Adrenal gland (tissue), 12 donors: ENCODE results near the gene TRAFD1. TPM values are rescaled to one million over a fixed set of nuclear protein-coding genes. Genes with fewer than 3 reads are reported as not detected.
A peak's percentile ranks its signal among the peaks of the same experiment; 100 is the strongest.
"Not testable (repeated sequence)": the region's sequence is repeated elsewhere in the genome, so short reads cannot be mapped to it uniquely, and the experiment has no call there.

Source experiments
- DNase-seq, 7 donors: peaks; one replicate each; pipeline ENCODE4 v3.0.0-alpha.2; 2019 to 2020
- H3K27ac ChIP-seq, 5 donors: fragments of 200-600 bp; sonication (generic) in 4 of 5; 1 replicate in 3 of 5; 2 replicates in 2 of 5; pipeline versions ENCODE4 v1.5.1 to v1.8.0; 2016 to 2020; ENCODE audit warnings: mild to moderate bottlenecking in 1 of 5
- H3K27me3 ChIP-seq: fragments of 200-600 bp; 2 replicates; pipeline ENCODE4 v1.8.0; 2021
- H3K36me3 ChIP-seq, 2 donors: fragments of 200-600 bp; replicated peaks in 1 of 2; 1 replicate in 1 of 2; 2 replicates in 1 of 2; pipeline versions ENCODE4 v1.5.1 to v1.8.0; 2018 to 2022
- H3K4me1 ChIP-seq, 2 donors: fragments of 200-600 bp; replicated peaks in 1 of 2; 1 replicate in 1 of 2; 2 replicates in 1 of 2; pipeline versions ENCODE4 v1.5.1 to v1.8.0; 2018 to 2021
- H3K4me3 ChIP-seq, 4 donors: fragments of 200-600 bp; sonication (generic) in 3 of 4; one replicate each; pipeline ENCODE4 v1.5.1; 2016 to 2018
- H3K9me3 ChIP-seq, 3 donors: fragments of 200-600 bp; sonication (generic) in 1 of 3; replicated peaks in 1 of 3; 1 replicate in 2 of 3; 2 replicates in 1 of 3; pipeline versions ENCODE4 v1.5.1 to v1.8.0; 2016 to 2021
- POLR2A ChIP-seq, 2 donors: fragments of 450-650 bp; IDR thresholded peaks; one replicate each; pipeline ENCODE4 v1.6.1; 2017; ENCODE audit warnings: antibody characterized with exemption in 2 of 2, mild to moderate bottlenecking in 2 of 2, moderate library complexity in 1 of 2
- WGBS, 4 donors: extraction: QIAGEN DNeasy Blood & Tissue Kit in 2 of 4; methylation state at CpG; one replicate each; pipeline versions ENCODE4 v1.1.5 to v1.1.7; 2013 to 2017; 5-methylcytosine and 5-hydroxymethylcytosine counted together
- intact Hi-C, 2 donors: fragments of 100-400 bp; cut with DNase I; formaldehyde crosslinking; loops; one replicate each; pipeline versions ENCODE4 v1.14.1 to v1.15.0; 2022 to 2023
- polyA plus RNA-seq, 3 donors: library from polyadenylated mRNA; stranded (reverse); fragments of 200-250 nt in 2 of 3; fragments of 350-450 nt in 1 of 3; fragmentation: Illumina TruSeq in 1 of 3; extraction: RNeasy Lipid Tissue Mini Kit (QIAGEN cat#74804) in 1 of 3; gene quantifications; one replicate each; pipeline ENCODE4 v1.2.3, GENCODE V29; 2013 to 2014
- total RNA-seq, 9 donors: library from RNA; depleted of rRNA in 4 of 9; stranded (reverse); fragments of >200 nt in 4 of 9; fragments of 120-200 nt in 1 of 9; fragmentation: NEBNext Ultra II Directional in 1 of 9; extraction: Animal tissue kit (Norgen Biotek cat#: 25700) in 1 of 9; gene quantifications; one replicate each; pipeline versions ENCODE4 v1.1.0 to v1.2.4, GENCODE V29; 2013 to 2023
- TF ChIP-seq, protein P1 (sequence below), 6 experiments: fragments of 450-650 bp in 4 of 6; fragments of 200-600 bp in 2 of 6; sonication (generic) in 1 of 6; IDR thresholded peaks; 1 replicate in 5 of 6; 2 replicates in 1 of 6; pipeline versions ENCODE4 v1.5.1 to v1.8.0; 2016 to 2021; ENCODE audit warnings: antibody characterized with exemption in 6 of 6, mild to moderate bottlenecking in 2 of 6, moderate library complexity in 1 of 6
- donor health status: healthy with polysubstance abuse.
- donor health status: Bipolar disorder and iron deficiency.
- donor health status: DM: yes; HTN: yes; CAD: no.
- donor health status: DM: no; HTN: no; CAD: no.
- donor health status: DM: no; HTN: no; CAD: no.
- donor health status: DM: yes; HTN: yes; CAD: no.

Gene TRAFD1
- total and polyA plus RNA-seq, 12 donors = 11.4 to 45.9 (median 28.3) TPM

DNA sequence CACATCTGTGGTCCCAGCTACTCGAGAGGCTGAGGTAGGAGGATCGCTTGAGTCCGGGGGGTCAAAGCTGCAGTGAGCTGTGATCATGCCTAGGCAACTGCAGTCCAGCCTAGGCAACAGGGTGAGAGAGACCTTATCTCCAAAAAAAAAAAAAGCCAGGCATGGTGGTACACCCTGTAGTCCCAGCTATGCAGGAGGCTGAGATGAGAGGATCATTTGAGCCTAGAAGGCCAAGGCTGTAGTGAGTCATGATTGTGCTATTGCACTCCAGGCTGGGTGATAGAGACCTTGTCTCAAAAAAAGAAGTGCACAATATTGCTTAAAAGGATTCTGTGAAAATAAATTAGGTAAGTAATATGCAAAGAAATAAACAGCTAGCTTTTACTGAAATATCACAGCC, 33.8 kb upstream of the TRAFD1 start:
- Histone ChIP-seq H3K9me3 (no peaks in the 10 kb centered on the region), H3K36me3 (peaks cover 0 to 58% of the 10 kb centered on the region in 2 donors), H3K4me3 (no peak overlapping the region), H3K27me3 (no peaks in the 10 kb centered on the region), H3K4me1 (peaks cover 0 to 17% of the 10 kb centered on the region in 2 donors), H3K27ac (no peak overlapping the region)
- intact Hi-C loops = no loop called here
- peak in 1 of 7 donors; percentile 3 for DNase-seq
- no peak for TF ChIP-seq POLR2A (IDR thresholded peaks at IDR 0.05)
- TF ChIP-seq, protein P1, sequence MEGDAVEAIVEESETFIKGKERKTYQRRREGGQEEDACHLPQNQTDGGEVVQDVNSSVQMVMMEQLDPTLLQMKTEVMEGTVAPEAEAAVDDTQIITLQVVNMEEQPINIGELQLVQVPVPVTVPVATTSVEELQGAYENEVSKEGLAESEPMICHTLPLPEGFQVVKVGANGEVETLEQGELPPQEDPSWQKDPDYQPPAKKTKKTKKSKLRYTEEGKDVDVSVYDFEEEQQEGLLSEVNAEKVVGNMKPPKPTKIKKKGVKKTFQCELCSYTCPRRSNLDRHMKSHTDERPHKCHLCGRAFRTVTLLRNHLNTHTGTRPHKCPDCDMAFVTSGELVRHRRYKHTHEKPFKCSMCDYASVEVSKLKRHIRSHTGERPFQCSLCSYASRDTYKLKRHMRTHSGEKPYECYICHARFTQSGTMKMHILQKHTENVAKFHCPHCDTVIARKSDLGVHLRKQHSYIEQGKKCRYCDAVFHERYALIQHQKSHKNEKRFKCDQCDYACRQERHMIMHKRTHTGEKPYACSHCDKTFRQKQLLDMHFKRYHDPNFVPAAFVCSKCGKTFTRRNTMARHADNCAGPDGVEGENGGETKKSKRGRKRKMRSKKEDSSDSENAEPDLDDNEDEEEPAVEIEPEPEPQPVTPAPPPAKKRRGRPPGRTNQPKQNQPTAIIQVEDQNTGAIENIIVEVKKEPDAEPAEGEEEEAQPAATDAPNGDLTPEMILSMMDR (IDR thresholded peaks at IDR 0.05) = no peak
- WGBS, 4 donors = 94 to 98% (median 97%) methylated on average over 3 of the region's 3 CpGs

DNA sequence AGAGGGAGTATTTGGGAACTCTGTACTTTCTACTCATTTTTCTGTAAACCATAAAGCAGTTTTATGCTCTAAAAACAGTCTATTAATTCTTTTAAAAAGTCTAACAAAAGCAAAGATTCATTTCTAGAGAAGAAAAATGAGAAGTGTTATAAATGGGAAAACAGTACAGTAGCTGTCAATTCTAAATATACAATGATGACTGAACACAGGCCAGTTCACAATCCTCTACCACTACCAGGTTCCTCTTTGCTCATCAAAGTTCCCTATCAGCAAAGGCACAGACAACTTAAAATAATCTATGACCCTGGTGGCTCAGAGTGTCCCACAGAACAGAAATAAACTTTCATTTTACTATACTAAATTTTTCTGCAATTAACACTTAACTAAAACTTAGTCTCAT, 29.3 kb upstream of the TRAFD1 start:
- H3K36me3 ChIP-seq = peaks cover 0 to 30% of the 10 kb centered on the region in 2 donors

DNA sequence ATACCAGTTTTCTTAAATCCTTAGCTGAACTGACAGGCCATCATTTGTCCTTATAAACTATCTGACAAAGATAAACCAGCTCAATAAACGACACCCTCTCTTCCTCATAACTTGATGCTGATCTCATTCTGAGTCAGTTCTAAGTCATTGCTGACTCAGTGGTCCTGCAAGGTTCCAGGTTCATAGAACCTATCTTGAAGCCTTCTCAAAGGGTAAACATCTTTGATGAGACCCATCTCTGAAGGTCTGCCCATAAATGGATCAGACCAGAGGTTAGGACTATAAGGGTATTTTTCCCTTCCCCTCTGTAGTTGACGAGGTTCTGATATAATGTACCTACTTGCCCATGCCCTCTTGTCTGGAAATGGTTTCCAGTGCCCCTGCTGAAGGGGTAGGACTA, 28.7 kb upstream of the TRAFD1 start:
- 43 to 56% (median 50%) methylated on average over 2 of the region's 2 CpGs for WGBS, 4 donors
- Histone ChIP-seq H3K27me3 (no peaks in the 10 kb centered on the region), H3K4me3 (no peak overlapping the region), H3K36me3 (peaks cover 0 to 29% of the 10 kb centered on the region in 2 donors), H3K27ac (peak overlapping the region in 2 of 5 donors; percentile 11 to 52), H3K9me3 (no peaks in the 10 kb centered on the region), H3K4me1 (peaks cover 0 to 19% of the 10 kb centered on the region in 2 donors)
- peak in 1 of 7 donors; percentile 5 for DNase-seq
- no peak for TF ChIP-seq POLR2A (IDR thresholded peaks at IDR 0.05)
- TF ChIP-seq, protein P1 (IDR thresholded peaks at IDR 0.05) = no peak
- intact Hi-C loops = no loop called here

More for the DNA sequence above, 29.3 kb upstream of the TRAFD1 start:
- intact Hi-C loops = no loop called here
- no peak overlapping the region for H3K4me3 ChIP-seq
- peaks cover 0 to 19% of the 10 kb centered on the region in 2 donors for H3K4me1 ChIP-seq
- TF ChIP-seq POLR2A (IDR thresholded peaks at IDR 0.05) = no peak
- TF ChIP-seq, protein P1 (IDR thresholded peaks at IDR 0.05) = no peak
- peak overlapping the region in 2 of 5 donors; percentile 11 to 52 for H3K27ac ChIP-seq
- no peaks in the 10 kb centered on the region for H3K9me3 ChIP-seq
- peak in 1 of 7 donors; percentile 6 for DNase-seq
- H3K27me3 ChIP-seq = no peaks in the 10 kb centered on the region

DNA sequence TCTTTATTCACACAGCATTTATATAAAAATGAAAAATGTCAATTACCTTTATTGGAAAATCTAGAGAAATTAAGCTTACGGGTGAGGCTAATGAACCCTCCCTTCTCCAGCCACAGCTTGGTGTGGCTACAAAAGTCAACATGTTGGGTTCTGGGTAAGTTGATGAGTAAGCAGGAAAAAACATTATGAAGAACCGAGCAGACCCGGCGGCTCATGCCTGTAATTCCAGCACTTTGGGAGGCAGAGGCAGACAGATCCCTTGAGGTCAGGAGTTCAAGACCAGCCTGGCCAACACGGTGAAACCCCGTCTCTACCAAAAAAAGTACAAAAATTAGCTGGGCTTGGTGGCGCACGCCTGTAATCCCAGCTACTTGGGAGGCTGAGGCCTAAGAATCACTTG, 27.7 kb upstream of the TRAFD1 start:
- peaks cover 0 to 19% of the 10 kb centered on the region in 2 donors for H3K4me1 ChIP-seq
- DNase-seq = peak in 1 of 7 donors; percentile 8
- no peaks in the 10 kb centered on the region for H3K27me3 ChIP-seq
- peaks cover 0 to 20% of the 10 kb centered on the region in 2 donors for H3K36me3 ChIP-seq
- intact Hi-C loops = no loop called here
- TF ChIP-seq, protein P1 (IDR thresholded peaks at IDR 0.05) = no peak
- TF ChIP-seq POLR2A (IDR thresholded peaks at IDR 0.05) = no peak
- WGBS, 4 donors = 92 to 98% (median 95%) methylated on average over 7 to 8 of the region's 8 CpGs
- no peaks in the 10 kb centered on the region for H3K9me3 ChIP-seq
- no peak overlapping the region for H3K4me3 ChIP-seq
- no peak overlapping the region for H3K27ac ChIP-seq

DNA sequence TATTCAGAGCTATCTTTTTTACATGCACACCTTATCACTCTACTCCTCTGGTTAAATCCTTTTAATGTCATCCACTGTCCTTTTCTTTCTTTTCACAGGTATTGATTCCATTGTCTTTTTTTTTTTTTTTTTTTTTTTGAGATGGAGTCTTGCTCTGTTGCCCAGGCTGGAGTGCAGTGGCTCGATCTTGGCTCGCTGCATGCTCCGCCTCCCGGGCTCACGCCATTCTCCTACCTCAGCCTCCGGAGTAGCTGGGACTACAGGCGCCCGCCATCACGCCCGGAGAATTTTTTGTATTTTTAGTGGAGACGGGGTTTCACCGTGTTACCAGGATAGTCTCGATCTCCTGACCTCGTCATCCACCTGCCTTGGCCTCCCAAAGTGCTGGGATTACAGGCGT, 24.9 kb upstream of the TRAFD1 start:
- 97 to 98% (median 98%) methylated on average over 15 of the region's 15 CpGs for WGBS, 4 donors
- H3K9me3 ChIP-seq, intact Hi-C loops, H3K27me3 ChIP-seq, H3K27ac ChIP-seq, H3K4me3 ChIP-seq: not testable (repeated sequence)
- Histone ChIP-seq H3K36me3 (peaks cover 0 to 15% of the 10 kb centered on the region in 2 donors), H3K4me1 (peaks cover 0 to 31% of the 10 kb centered on the region in 2 donors)
- DNase-seq = peak in 1 of 7 donors; percentile 3
